ENCODE data around the gene SCAI. TPM values are rescaled to one million over a fixed set of nuclear protein-coding genes. Genes with fewer than 3 reads are reported as not detected.

SCAI gene
- polyA plus RNA-seq, 2 of the 4 experiments (the other 2 are of a cell fraction) = 2.1 to 5.0 TPM

- ATAC-seq = no peak
These were observed 40.3 kb downstream of the SCAI start for GRCh38 chr9:125103021-125103420.

GRCh38 chr9:125100822-125101221 is 42.5 kb downstream of the SCAI start:
- H3K27ac ChIP-seq = no peak overlapping the region
- FAIRE-seq = no peak
- H3K4me3 ChIP-seq = no peak overlapping the region
- H3K9me3 ChIP-seq = no peaks in the 10 kb centered on the region
- H3K4me1 ChIP-seq = no peaks in the 10 kb centered on the region
- no peak for ATAC-seq
- no peak for TF ChIP-seq FOSL2 (IDR thresholded peaks at IDR 0.05)
- no peak for TF ChIP-seq FOSL2 (CRISPR knock-in tag; IDR thresholded peaks at IDR 0.05)
- TF ChIP-seq HOXA7 (CRISPR knock-in tag; IDR thresholded peaks at IDR 0.05) = no peak
- TF ChIP-seq ATOH8 (CRISPR knock-in tag; IDR thresholded peaks at IDR 0.05; ENCODE audit: low read depth) = no peak
- TF ChIP-seq CHD2 (IDR thresholded peaks at IDR 0.05; ENCODE audit: low read length, partially characterized antibody) = no peak
- no peak for TF ChIP-seq SREBF2 (IDR thresholded peaks at IDR 0.05)
- TF ChIP-seq CTCF (IDR thresholded peaks at IDR 0.05) = no peak
- TF ChIP-seq POLR2A (IDR thresholded peaks at IDR 0.05; ENCODE audit: low read length) = no peak
- no peak for TF ChIP-seq CBX8 (IDR thresholded peaks at IDR 0.05)
- TF ChIP-seq MAX (IDR thresholded peaks at IDR 0.05) = no peak
- no peak for TF ChIP-seq HES2 (IDR thresholded peaks at IDR 0.05)
- TF ChIP-seq PHF8 (IDR thresholded peaks at IDR 0.05; ENCODE audit: borderline replicate concordance, low read depth) = no peak
- no peak for TF ChIP-seq RFX5 (IDR thresholded peaks at IDR 0.05)
- TF ChIP-seq REST (IDR thresholded peaks at IDR 0.05) = no peak
- CTCF ChIA-PET = interaction anchor here (0.6 to 2.2 kb wide), 3 partner anchors 9 to 1218 kb away, joined by 3 to 6 read pairs (median 4); partner anchors contain the start of gene NR6A1
- DNase-seq (ENCODE audit: low read depth in 1 of 2, low spot score in 1 of 2) = no peak
- WGBS (ENCODE audit: missing lambda C conversion rate) = 79% methylated on average over 4 of the region's 4 CpGs
- no peak overlapping the region for H3K4me2 ChIP-seq
- POLR2A ChIA-PET = no interaction called here

More at GRCh38 chr9:125103021-125103420, 40.3 kb downstream of the SCAI start:
- POLR2A ChIA-PET = no interaction called here
- FAIRE-seq (no peak), DNase-seq (ENCODE audit: low read depth in 1 of 2, low spot score in 1 of 2) (no peak)
- CTCF ChIA-PET = no interaction called here
- Histone ChIP-seq H3K4me2 (no peak overlapping the region), H3K27ac (no peak overlapping the region), H3K4me3 (no peak overlapping the region), H3K4me1 (no peaks in the 10 kb centered on the region), H3K9me3 (no peaks in the 10 kb centered on the region)
- TF ChIP-seq CHD2 (IDR thresholded peaks at IDR 0.05; ENCODE audit: low read length, partially characterized antibody) = no peak
- 98% methylated on average over 1 of the region's 1 CpG for WGBS (ENCODE audit: missing lambda C conversion rate)

- ChIA-PET CTCF (no interaction called here), POLR2A (no interaction called here)
- Histone ChIP-seq H3K4me2 (no peak overlapping the region), H3K4me3 (no peak overlapping the region), H3K9me3 (no peaks in the 10 kb centered on the region), H3K27ac (no peak overlapping the region), H3K4me1 (no peaks in the 10 kb centered on the region)
- no peak for DNase-seq (ENCODE audit: low read depth in 1 of 2, low spot score in 1 of 2)
- ATAC-seq = no peak
- 82% methylated on average over 3 of the region's 3 CpGs for WGBS (ENCODE audit: missing lambda C conversion rate)
- FAIRE-seq = no peak
- TF ChIP-seq POLR2AphosphoS2 (conservative IDR thresholded peaks at IDR 0.05; ENCODE audit: low read length) = no peak
- TF ChIP-seq KDM5A (IDR thresholded peaks at IDR 0.05) = no peak
- TF ChIP-seq MYC (IDR thresholded peaks at IDR 0.05; ENCODE audit: borderline replicate concordance, low read length) = no peak
- TF ChIP-seq CBX8 (IDR thresholded peaks at IDR 0.05) = no peak
- TF ChIP-seq ESRRA (IDR thresholded peaks at IDR 0.05; ENCODE audit: borderline replicate concordance, low read length) = no peak
- TF ChIP-seq CHD4 (IDR thresholded peaks at IDR 0.05; ENCODE audit: borderline replicate concordance) = no peak
- TF ChIP-seq EHF (CRISPR knock-in tag; IDR thresholded peaks at IDR 0.05) = no peak
These were observed 43.5 kb downstream of the SCAI start for GRCh38 chr9:125099816-125100215.
